ENCODE measurements around the gene ACCS.

Gene ACCS

GRCh38 chr11:44065161-44065661 lies 859 bp upstream of the ACCS start:
- no peak for TF ChIP-seq GATA3 (IDR thresholded peaks at IDR 0.05; ENCODE audit: low read depth, low read length)

DNA sequence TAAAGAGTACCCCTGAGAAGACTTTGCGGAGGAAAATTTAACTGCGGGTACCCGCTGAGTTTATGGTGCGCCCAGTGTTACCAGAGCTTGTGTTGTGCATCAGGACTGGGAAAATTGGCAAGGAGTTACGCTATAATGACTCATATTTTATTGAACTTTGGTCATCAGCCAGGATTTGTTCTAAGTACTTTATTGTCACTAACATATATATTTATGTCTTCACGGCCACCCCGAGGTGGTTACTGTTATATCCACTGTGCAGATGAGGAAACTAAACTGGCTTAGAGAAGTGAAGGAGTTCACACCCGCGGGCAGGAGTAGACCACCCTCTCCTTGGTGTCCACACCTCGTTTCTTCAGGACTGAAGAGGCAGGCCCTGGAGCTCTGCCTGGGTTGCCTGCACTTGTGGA lies 667 bp downstream of the ACCS start:
- no peak for TF ChIP-seq GATA2 (IDR thresholded peaks at IDR 0.05; ENCODE audit: low read depth, low read length)
- TF ChIP-seq GATA3 (IDR thresholded peaks at IDR 0.05; ENCODE audit: low read depth, low read length): no peak

DNA sequence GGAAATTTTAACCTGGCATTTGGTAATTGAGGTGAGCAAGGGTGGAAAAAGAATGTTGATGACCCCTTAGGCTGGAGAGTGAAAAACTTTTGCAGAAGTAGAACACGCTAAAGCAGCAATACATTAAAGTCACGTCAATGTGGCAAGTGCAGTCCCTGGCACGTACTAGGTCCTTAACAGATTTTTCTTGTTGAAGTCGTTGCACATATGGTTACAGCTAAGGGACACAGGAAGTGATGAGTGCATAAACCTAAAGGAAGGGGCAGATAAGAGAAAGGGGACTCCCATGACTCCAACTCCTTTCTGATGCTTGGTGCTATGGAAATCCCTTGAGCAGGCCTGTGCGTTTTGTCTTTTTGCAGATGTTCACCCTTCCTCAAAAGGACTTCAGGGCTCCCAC lies 1.2 kb downstream of the ACCS start:
- no peak for TF ChIP-seq GATA3 (IDR thresholded peaks at IDR 0.05; ENCODE audit: low read depth, low read length)
- TF ChIP-seq GATA2 (IDR thresholded peaks at IDR 0.05; ENCODE audit: low read depth, low read length): no peak

- TF ChIP-seq GATA2 (IDR thresholded peaks at IDR 0.05; ENCODE audit: low read depth, low read length) (no peak), GATA3 (IDR thresholded peaks at IDR 0.05; ENCODE audit: low read depth, low read length) (no peak)
Observed at GRCh38 chr11:44068180-44068579, 2.1 kb downstream of the ACCS start.

- no peak for TF ChIP-seq GATA2 (IDR thresholded peaks at IDR 0.05; ENCODE audit: low read depth, low read length)
- no peak for TF ChIP-seq GATA3 (IDR thresholded peaks at IDR 0.05; ENCODE audit: low read depth, low read length)
Observed at GRCh38 chr11:44071157-44071556, 5.1 kb downstream of the ACCS start.

DNA sequence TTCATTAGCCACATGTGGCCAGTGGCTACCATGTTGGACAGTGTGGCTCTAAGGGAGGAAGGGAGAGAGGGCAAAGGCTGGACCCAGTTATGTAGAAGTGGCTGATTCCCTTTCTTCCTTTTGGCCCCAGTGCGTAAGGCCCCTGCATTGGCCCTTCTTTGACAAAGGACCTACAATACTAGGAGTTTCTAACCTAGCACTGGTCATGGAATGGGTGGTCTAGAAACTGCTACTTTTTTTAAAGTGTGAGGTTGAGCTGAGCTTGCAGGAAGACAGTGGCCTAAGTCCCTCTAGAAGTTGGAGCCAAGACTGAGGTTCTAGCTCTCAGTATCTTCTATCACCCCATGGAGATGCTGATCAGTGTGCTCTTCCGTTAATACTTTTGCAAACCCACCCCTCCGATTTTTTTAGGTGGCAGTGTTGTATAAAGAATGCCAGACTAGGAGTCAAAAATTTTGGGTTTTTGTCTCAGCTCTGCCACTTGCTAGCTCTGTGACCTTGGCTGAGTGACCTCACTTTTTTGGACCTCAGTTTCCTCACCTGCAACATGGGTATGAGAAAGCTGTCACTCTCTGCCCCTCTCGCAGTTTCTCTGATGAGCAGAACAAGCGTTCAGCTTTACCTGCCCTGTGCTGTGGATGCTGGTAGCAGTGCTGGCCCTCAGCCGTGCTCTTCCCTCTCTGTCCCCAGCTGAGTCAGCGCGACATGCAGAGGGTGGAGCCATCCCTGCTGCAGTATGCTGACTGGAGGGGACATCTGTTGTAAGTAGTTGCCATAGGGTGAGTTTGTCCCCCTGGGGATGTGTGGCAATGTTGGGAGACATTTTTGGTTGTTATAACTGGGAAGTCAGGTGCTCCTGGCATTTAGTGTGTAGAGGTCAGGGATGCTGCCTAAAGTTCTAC lies 6.9 kb downstream of the ACCS start:
- no peak for TF ChIP-seq GATA3 (IDR thresholded peaks at IDR 0.05; ENCODE audit: low read depth, low read length)
- TF ChIP-seq GATA2 (IDR thresholded peaks at IDR 0.05; ENCODE audit: low read depth, low read length): no peak

DNA sequence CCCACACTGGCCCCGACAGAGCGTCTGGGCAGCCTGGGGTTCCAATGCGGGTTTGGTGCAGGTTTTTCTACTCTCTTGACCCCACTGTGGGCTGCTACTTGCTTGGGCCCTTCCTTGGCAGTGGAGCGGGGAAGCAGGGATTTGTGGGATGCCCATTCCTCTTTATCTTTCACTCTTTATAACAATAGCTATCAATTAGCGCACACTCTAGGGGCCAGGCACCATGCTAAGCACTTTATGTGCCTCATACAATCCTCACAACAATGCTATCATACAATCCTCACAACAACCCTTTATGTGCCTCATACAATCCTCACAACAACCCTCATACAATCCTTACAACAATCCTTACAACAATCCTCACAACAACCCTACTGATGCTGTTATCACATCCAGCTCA lies 12.7 kb downstream of the ACCS start:
- no peak for TF ChIP-seq GATA2 (IDR thresholded peaks at IDR 0.05; ENCODE audit: low read depth, low read length)

- no peak for TF ChIP-seq GATA2 (IDR thresholded peaks at IDR 0.05; ENCODE audit: low read depth, low read length)
- TF ChIP-seq GATA3 (IDR thresholded peaks at IDR 0.05; ENCODE audit: low read depth, low read length): no peak
Observed at GRCh38 chr11:44079376-44079775, 13.3 kb downstream of the ACCS start.

DNA sequence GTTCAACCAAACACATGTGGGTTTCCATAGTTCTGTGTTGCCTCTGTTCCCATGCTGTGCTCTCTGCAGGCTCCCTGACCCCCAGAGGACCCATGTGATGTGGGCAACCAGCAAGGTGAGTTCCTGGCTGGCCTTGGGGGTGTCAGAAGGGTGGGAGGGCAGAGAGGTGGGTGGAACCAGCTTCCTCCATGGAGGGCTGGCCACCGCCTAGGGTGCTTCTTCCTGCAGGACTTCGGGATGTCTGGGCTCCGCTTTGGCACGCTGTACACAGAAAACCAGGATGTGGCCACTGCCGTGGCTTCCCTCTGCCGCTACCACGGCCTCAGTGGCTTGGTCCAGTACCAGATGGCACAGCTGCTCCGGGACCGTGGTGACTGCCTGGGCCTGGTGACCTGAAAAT lies 14.9 kb downstream of the ACCS start:
- TF ChIP-seq GATA2 (IDR thresholded peaks at IDR 0.05; ENCODE audit: low read depth, low read length) (no peak), GATA3 (IDR thresholded peaks at IDR 0.05; ENCODE audit: low read depth, low read length) (no peak)

GRCh38 chr11:44082645-44083044 lies 16.6 kb downstream of the ACCS start:
- TF ChIP-seq GATA3 (IDR thresholded peaks at IDR 0.05; ENCODE audit: low read depth, low read length) (no peak), GATA2 (IDR thresholded peaks at IDR 0.05; ENCODE audit: low read depth, low read length) (no peak)

GRCh38 chr11:44083433-44083832 lies 17.4 kb downstream of the ACCS start:
- TF ChIP-seq GATA3 (IDR thresholded peaks at IDR 0.05; ENCODE audit: low read depth, low read length): no peak
- no peak for TF ChIP-seq GATA2 (IDR thresholded peaks at IDR 0.05; ENCODE audit: low read depth, low read length)

DNA sequence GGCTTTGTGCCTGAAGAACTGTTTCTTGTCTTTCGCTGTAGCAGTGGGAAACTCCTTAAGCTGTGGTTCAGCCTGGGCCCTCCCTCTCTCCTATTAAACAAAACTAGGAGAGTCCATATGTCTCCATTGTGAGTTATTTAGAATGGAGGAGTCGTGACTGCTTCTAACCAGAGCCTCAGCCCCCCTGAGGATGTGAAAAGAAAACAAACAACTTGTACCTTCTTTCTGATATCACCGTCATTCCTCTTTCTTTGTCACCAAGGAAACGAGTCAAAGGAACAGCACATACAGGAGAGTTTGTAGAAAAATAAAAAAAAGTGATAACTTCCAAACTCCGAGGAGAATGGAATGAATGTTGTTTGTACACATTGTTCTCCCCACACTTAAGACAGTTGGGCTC lies 17.8 kb downstream of the ACCS start:
- no peak for TF ChIP-seq GATA2 (IDR thresholded peaks at IDR 0.05; ENCODE audit: low read depth, low read length)
- no peak for TF ChIP-seq GATA3 (IDR thresholded peaks at IDR 0.05; ENCODE audit: low read depth, low read length)

DNA sequence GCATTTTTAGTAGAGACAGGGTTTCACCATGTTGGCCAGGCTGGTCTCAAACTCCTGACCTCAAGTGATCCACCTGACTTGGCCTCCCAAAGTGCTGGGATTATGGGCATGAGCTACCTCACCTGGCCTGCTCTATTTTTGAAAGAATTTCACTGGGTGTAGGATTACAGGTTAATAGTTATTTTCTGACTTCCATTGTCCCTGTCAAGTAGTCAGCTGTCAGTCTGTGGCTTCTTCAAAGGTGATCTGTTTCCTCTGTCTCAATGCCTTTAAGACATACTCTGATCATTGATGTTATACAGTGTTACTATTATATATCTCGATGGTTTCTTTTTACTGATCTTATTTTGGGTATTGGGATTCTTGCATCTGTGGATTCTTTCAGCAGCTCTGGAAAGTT lies 19.3 kb downstream of the ACCS start:
- TF ChIP-seq GATA2 (IDR thresholded peaks at IDR 0.05; ENCODE audit: low read depth, low read length) (no peak), GATA3 (IDR thresholded peaks at IDR 0.05; ENCODE audit: low read depth, low read length) (no peak)

GRCh38 chr11:44088377-44088776 lies 22.3 kb downstream of the ACCS start:
- TF ChIP-seq GATA3 (IDR thresholded peaks at IDR 0.05; ENCODE audit: low read depth, low read length) (no peak), GATA2 (IDR thresholded peaks at IDR 0.05; ENCODE audit: low read depth, low read length) (no peak)

GRCh38 chr11:44088871-44089270 lies 22.8 kb downstream of the ACCS start:
- TF ChIP-seq GATA3 (IDR thresholded peaks at IDR 0.05; ENCODE audit: low read depth, low read length) (no peak), GATA2 (IDR thresholded peaks at IDR 0.05; ENCODE audit: low read depth, low read length) (no peak)

Data from SH-SY5Y (cell line).